Fibroblast of lung (primary cell): Measurements from ENCODE around the gene SPPL2C. TPM values are rescaled to one million over a fixed set of nuclear protein-coding genes. Genes with fewer than 3 reads are reported as not detected.

Source experiments
- DNase-seq, 2 donors: peaks; one replicate each; pipeline versions ENCODE4 v3.0.0 to v3.0.0-alpha.2; 2010; ENCODE audit warnings: low read depth in 2 of 2
- H2AFZ ChIP-seq: 2 replicates; pipeline ENCODE4 v1.5.1; 2012; ENCODE audit warnings: low read length, control low read depth, inconsistent platforms
- H3K27ac ChIP-seq: 2 replicates; pipeline ENCODE4 v1.5.1; 2011; ENCODE audit warnings: low read length, control low read depth; ENCODE audit not compliant: insufficient read depth
- H3K27me3 ChIP-seq: 2 replicates; pipeline ENCODE4 v1.5.1; 2011; ENCODE audit warnings: mild to moderate bottlenecking, low read length; ENCODE audit not compliant: control insufficient read depth, insufficient read depth
- H3K36me3 ChIP-seq: 2 replicates; pipeline ENCODE4 v1.5.1; 2011; ENCODE audit warnings: low read length; ENCODE audit not compliant: control insufficient read depth, insufficient read depth
- H3K4me1 ChIP-seq: 2 replicates; pipeline ENCODE4 v1.5.1; 2011; ENCODE audit warnings: low read length; ENCODE audit not compliant: control insufficient read depth, insufficient read depth; ENCODE audit errors: extremely low read depth
- H3K4me2 ChIP-seq: 2 replicates; pipeline ENCODE4 v1.5.1; 2011; ENCODE audit warnings: low read length, control low read depth; ENCODE audit not compliant: insufficient read depth; ENCODE audit errors: extremely low read depth
- H3K4me3 ChIP-seq, 4 experiments: fragments of 200-600 bp in 1 of 4; sonication (generic) in 1 of 4; replicated peaks in 1 of 4; 2 replicates each; pipeline ENCODE4 v1.5.1; 2011 to 2016; ENCODE audit warnings: low read length in 4 of 4, low read depth in 3 of 4, mild to moderate bottlenecking in 3 of 4, control low read depth in 2 of 4, inconsistent platforms in 1 of 4, mixed read lengths in 1 of 4; ENCODE audit not compliant: insufficient read depth in 1 of 4; ENCODE audit errors: control extremely low read depth in 1 of 4
- H3K79me2 ChIP-seq: 2 replicates; pipeline ENCODE4 v1.5.1; 2012; ENCODE audit warnings: mild to moderate bottlenecking, low read length, inconsistent platforms; ENCODE audit not compliant: control insufficient read depth, insufficient read depth
- H3K9ac ChIP-seq: 2 replicates; pipeline ENCODE4 v1.5.1; 2011; ENCODE audit warnings: mild to moderate bottlenecking, low read length, control low read depth; ENCODE audit not compliant: insufficient read depth
- H3K9me3 ChIP-seq: 2 replicates; pipeline ENCODE4 v1.5.1; 2012; ENCODE audit warnings: low read depth, low read length; ENCODE audit not compliant: control insufficient read depth, insufficient read depth
- H4K20me1 ChIP-seq: 2 replicates; pipeline ENCODE4 v1.5.1; 2011; ENCODE audit warnings: low read length; ENCODE audit not compliant: control insufficient read depth, insufficient read depth; ENCODE audit errors: extremely low read depth
- CTCF ChIP-seq, 2 donors: IDR thresholded peaks in 1 of 2; conservative IDR thresholded peaks in 1 of 2; 1 replicate in 1 of 2; 2 replicates in 1 of 2; pipeline ENCODE4 v1.5.1; 2011 to 2012; ENCODE audit warnings: low read length in 2 of 2, control low read depth in 1 of 2, inconsistent platforms in 1 of 2, low read depth in 1 of 2, mild to moderate bottlenecking in 1 of 2
- EZH2 ChIP-seq: IDR thresholded peaks from 2 replicates; pipeline ENCODE4 v1.5.1; 2012; ENCODE audit warnings: low read length, control low read depth, mild to moderate bottlenecking; ENCODE audit errors: missing control alignments
- polyA minus RNA-seq: library from RNA; depleted of rRNA, polyadenylated mRNA; stranded (reverse); fragments of >200 nt; gene quantifications from 2 replicates; pipeline ENCODE4 v1.2.3, GENCODE V29; 2011; ENCODE audit warnings: low replicate concordance
- polyA plus RNA-seq, 2 donors: library from polyadenylated mRNA; depleted of rRNA in 1 of 2; stranded (reverse) in 1 of 2; unstranded in 1 of 2; fragments of >200 nt; gene quantifications; 2 replicates each; pipeline ENCODE4 v1.2.1, GENCODE V29; 2011 to 2012; ENCODE audit warnings: missing spikeins in 1 of 2
- total RNA-seq: library from RNA; depleted of rRNA; stranded (reverse); fragments of >200 nt; gene quantifications from 2 replicates; pipeline ENCODE4 v1.2.1, GENCODE V29; 2014

SPPL2C gene
- total RNA-seq (not detected in 2 replicates), polyA plus RNA-seq (not detected in 2 replicates), polyA minus RNA-seq (not detected in 2 replicates)
- polyA plus RNA-seq (2012) = not detected in 2 replicates

- Histone ChIP-seq H3K4me2 (no peak within 1 kb of the TSS), H3K9me3 (no peaks in the 10 kb centered on the region), H3K9ac (no peak within 1 kb of the TSS), H3K27ac (no peak within 1 kb of the TSS), H4K20me1 (no peaks in the 10 kb centered on the region), H3K79me2 (no peaks in the 10 kb centered on the region), H3K36me3 (no peaks in the 10 kb centered on the region), H3K27me3 (peaks cover 3% of the 10 kb centered on the region), H3K4me3 (no peak within 1 kb of the TSS), H3K4me1 (no peaks in the 10 kb centered on the region), H2AFZ (no peak within 1 kb of the TSS)
- no peak for TF ChIP-seq EZH2
- TF ChIP-seq CTCF (conservative IDR thresholded peaks at IDR 0.05 in 1 of 2, IDR thresholded peaks at IDR 0.05 in 1 of 2; ENCODE audit: low read depth in 1 of 2, low read length in 2 of 2) = no peak
- no peak for DNase-seq
Observed at GRCh38 chr17:45844695-45845375, at the start of gene SPPL2C. SPPL2C (plus strand) TSS chr17:45844881; CDS start chr17:45844907, 26 bp downstream.

- H2AFZ ChIP-seq = no peak overlapping the region
- H3K27ac ChIP-seq = no peak overlapping the region
- TF ChIP-seq CTCF (conservative IDR thresholded peaks at IDR 0.05 in 1 of 2, IDR thresholded peaks at IDR 0.05 in 1 of 2; ENCODE audit: low read depth in 1 of 2, low read length in 2 of 2) (no peak), EZH2 (no peak)
- no peak overlapping the region for H3K4me2 ChIP-seq
- H3K79me2 ChIP-seq = no peaks in the 10 kb centered on the region
- H3K4me3 ChIP-seq = no peak overlapping the region
- no peaks in the 10 kb centered on the region for H3K9me3 ChIP-seq
- H3K9ac ChIP-seq = no peak overlapping the region
- no peaks in the 10 kb centered on the region for H3K36me3 ChIP-seq
- no peaks in the 10 kb centered on the region for H3K4me1 ChIP-seq
- no peaks in the 10 kb centered on the region for H4K20me1 ChIP-seq
- peaks cover 6% of the 10 kb centered on the region for H3K27me3 ChIP-seq
- no peak for DNase-seq
Observed at GRCh38 chr17:45800816-45801215, 43.9 kb upstream of the SPPL2C start.

- H3K4me1 ChIP-seq = no peaks in the 10 kb centered on the region
- no peak overlapping the region for H3K4me2 ChIP-seq
- H3K27ac ChIP-seq = no peak overlapping the region
- H3K9ac ChIP-seq = no peak overlapping the region
- H3K27me3 ChIP-seq = peaks cover 6% of the 10 kb centered on the region
- H3K79me2 ChIP-seq = no peaks in the 10 kb centered on the region
- no peaks in the 10 kb centered on the region for H3K9me3 ChIP-seq
- H3K4me3 ChIP-seq = no peak overlapping the region
- no peaks in the 10 kb centered on the region for H3K36me3 ChIP-seq
- TF ChIP-seq CTCF (conservative IDR thresholded peaks at IDR 0.05 in 1 of 2, IDR thresholded peaks at IDR 0.05 in 1 of 2; ENCODE audit: low read depth in 1 of 2, low read length in 2 of 2) = no peak
- TF ChIP-seq EZH2 = no peak
- DNase-seq = no peak
- H2AFZ ChIP-seq = no peak overlapping the region
- H4K20me1 ChIP-seq = no peaks in the 10 kb centered on the region
Observed at GRCh38 chr17:45801421-45801820, 43.3 kb upstream of the SPPL2C start.
